HEK293T (cell line): ENCODE results near the gene CCDC92.

Experiments
- CTCF ChIA-PET: fragments of 350-600 bp; formaldehyde crosslinking; extraction: SDS; loops from one replicate; lab custom pipeline; 2021; ENCODE audit warnings: antibody characterized with exemption, inconsistent platforms; lab: Yijun Ruan, JAX
- POLR2A ChIA-PET: fragments of 350-600 bp; formaldehyde crosslinking; extraction: SDS; loops from one replicate; lab custom pipeline; 2020; ENCODE audit warnings: antibody characterized with exemption, inconsistent platforms; lab: Yijun Ruan, JAX
- DNase-seq: peaks from one replicate; pipeline ENCODE4 v3.0.0; 2012; ENCODE audit warnings: mixed read lengths; ENCODE audit errors: extremely low spot score
- ARNT ChIP-seq: fragments of 450-650 bp; IDR thresholded peaks from 2 replicates; pipeline ENCODE4 v1.6.1; 2017; ENCODE audit warnings: mild to moderate bottlenecking
- BHLHE40 ChIP-seq: fragments of 450-650 bp; IDR thresholded peaks from 2 replicates; pipeline ENCODE4 v1.6.1; 2016; ENCODE audit warnings: mild to moderate bottlenecking, moderate library complexity, borderline replicate concordance
- CTBP1 ChIP-seq: fragments of 450-650 bp; IDR thresholded peaks from 2 replicates; pipeline ENCODE4 v1.6.1; 2016; ENCODE audit warnings: borderline replicate concordance
- ELF4 ChIP-seq: fragments of 450-650 bp; IDR thresholded peaks from 2 replicates; pipeline ENCODE4 v1.6.1; 2017; ENCODE audit warnings: antibody characterized with exemption
- FOXA1 ChIP-seq: fragments of 450-650 bp; IDR thresholded peaks from 2 replicates; pipeline ENCODE4 v1.6.1; 2016; ENCODE audit warnings: mild to moderate bottlenecking
- FOXK2 ChIP-seq: fragments of 450-650 bp; IDR thresholded peaks from 2 replicates; pipeline ENCODE4 v1.6.1; 2016; ENCODE audit warnings: mild to moderate bottlenecking
- FOXM1 ChIP-seq: fragments of 450-650 bp; IDR thresholded peaks from 2 replicates; pipeline ENCODE4 v1.6.1; 2017; ENCODE audit warnings: mild to moderate bottlenecking, borderline replicate concordance
- HDGF ChIP-seq: fragments of 450-650 bp; IDR thresholded peaks from 2 replicates; pipeline ENCODE4 v1.6.1; 2017; ENCODE audit warnings: antibody characterized with exemption, borderline replicate concordance
- L3MBTL2 ChIP-seq: fragments of 450-650 bp; conservative IDR thresholded peaks from 2 replicates; pipeline ENCODE4 v1.6.1; 2016; ENCODE audit warnings: mild to moderate bottlenecking
- LEF1 ChIP-seq: fragments of 450-650 bp; IDR thresholded peaks from 2 replicates; pipeline ENCODE4 v1.6.1; 2017; ENCODE audit warnings: mild to moderate bottlenecking, borderline replicate concordance
- NFRKB ChIP-seq: fragments of 450-650 bp; IDR thresholded peaks from 2 replicates; pipeline ENCODE4 v1.6.1; 2016; ENCODE audit warnings: mild to moderate bottlenecking, moderate library complexity
- SP1 ChIP-seq: fragments of 450-650 bp; IDR thresholded peaks from 2 replicates; pipeline ENCODE4 v1.6.1; 2017
- SUZ12 ChIP-seq: fragments of 450-650 bp; IDR thresholded peaks from 2 replicates; pipeline ENCODE4 v1.6.1; 2016; ENCODE audit warnings: mild to moderate bottlenecking
- TARDBP ChIP-seq: fragments of 450-650 bp; IDR thresholded peaks from 2 replicates; pipeline ENCODE4 v1.6.1; 2016
- ZNF384 ChIP-seq: fragments of 450-650 bp; IDR thresholded peaks from 2 replicates; pipeline ENCODE4 v1.6.1; 2016
- TF ChIP-seq, protein P1 (sequence below): fragments of 450-650 bp; IDR thresholded peaks from 2 replicates; pipeline ENCODE4 v1.6.1; 2016

The CCDC92 gene

DNA sequence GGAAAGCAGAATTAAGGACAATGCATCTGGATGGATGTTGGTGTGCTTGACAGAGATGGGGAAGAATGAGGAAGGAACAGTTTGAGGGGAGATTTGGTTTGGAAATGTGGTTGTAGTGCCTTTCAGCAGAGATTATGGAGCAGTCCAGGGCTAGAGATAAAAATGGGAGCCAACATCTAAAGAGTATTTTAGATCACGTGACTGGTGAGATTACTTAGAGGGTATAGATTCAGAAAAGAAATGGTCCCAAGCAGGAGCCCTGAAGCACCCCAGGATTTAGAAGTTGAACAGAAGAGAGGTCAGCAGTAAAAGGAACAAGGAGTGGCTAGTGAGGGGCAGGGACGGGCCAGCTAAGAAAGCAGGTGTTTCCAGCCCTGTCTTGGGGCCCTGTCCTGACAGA lies 30.0 kb upstream of the CCDC92 start:
- CTCF ChIA-PET = no interaction called here
- TF ChIP-seq HDGF = no peak
- no peak for TF ChIP-seq ZNF384
- no peak for TF ChIP-seq SUZ12
- TF ChIP-seq BHLHE40 = no peak
- TF ChIP-seq ELF4 = no peak
- TF ChIP-seq ARNT = no peak
- TF ChIP-seq L3MBTL2 = no peak
- no peak for TF ChIP-seq FOXM1
- no peak for TF ChIP-seq SP1
- TF ChIP-seq CTBP1 = no peak
- TF ChIP-seq FOXA1 = no peak
- TF ChIP-seq LEF1 = no peak
- TF ChIP-seq, protein P1, sequence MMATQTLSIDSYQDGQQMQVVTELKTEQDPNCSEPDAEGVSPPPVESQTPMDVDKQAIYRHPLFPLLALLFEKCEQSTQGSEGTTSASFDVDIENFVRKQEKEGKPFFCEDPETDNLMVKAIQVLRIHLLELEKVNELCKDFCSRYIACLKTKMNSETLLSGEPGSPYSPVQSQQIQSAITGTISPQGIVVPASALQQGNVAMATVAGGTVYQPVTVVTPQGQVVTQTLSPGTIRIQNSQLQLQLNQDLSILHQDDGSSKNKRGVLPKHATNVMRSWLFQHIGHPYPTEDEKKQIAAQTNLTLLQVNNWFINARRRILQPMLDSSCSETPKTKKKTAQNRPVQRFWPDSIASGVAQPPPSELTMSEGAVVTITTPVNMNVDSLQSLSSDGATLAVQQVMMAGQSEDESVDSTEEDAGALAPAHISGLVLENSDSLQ = no peak
- POLR2A ChIA-PET = no interaction called here
- no peak for DNase-seq

DNA sequence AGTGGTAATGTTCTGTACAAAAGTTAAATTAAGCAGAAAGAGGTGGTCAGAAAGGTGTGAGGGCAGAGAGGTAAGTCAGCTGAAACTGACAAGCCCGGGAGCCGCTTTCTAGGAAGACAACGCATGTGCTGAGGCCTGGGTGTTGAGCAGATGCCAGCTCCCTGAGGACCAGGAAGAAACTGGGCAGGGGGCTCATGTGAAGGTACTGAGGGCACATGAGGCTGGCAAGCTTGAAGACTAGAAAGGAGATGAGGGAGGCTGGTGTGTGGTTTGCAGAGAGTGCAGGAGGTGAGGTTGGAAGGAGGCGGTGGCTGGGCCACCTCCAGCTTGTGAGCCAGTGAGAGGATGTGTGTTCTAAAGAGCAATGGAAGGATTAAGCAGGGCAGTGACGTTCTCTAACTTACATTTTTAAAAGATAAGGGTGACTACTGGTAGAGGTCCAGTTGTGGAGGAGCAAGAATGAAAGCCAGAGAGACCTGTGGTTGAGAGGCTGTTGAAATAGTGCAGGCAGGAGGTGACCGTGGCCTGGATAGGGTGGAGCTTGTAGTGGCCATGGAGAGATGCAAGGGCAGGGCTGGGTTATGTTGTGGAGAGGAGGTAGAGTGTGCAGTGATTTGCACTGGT lies 29.5 kb upstream of the CCDC92 start:
- DNase-seq = no peak
- ChIA-PET POLR2A (no interaction called here), CTCF (no interaction called here)
- no peak for TF ChIP-seq NFRKB
- no peak for TF ChIP-seq SP1
- no peak for TF ChIP-seq FOXA1
- TF ChIP-seq TARDBP = no peak
- TF ChIP-seq ARNT = no peak
- TF ChIP-seq LEF1 = no peak
- TF ChIP-seq FOXM1 = no peak

DNA sequence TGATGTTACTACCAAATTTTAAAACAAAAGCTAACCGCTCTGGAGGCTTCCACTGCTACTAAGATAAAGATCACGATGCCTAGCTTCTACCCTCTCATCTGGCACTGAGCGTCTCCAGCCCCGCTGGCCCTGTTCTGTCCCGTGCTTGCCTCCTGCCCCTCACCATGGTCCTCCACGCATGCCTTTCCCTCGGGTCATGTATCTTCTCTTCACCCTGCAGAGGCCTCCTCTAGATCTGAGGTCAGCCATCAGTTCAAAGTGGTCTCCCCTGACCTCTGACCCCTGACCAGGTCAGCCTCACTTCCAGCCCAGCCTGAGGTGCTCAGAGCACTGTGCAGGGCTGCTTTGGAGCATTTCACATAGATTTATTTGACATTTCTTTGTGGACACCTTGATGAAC lies 28.7 kb upstream of the CCDC92 start:
- no peak for DNase-seq
- CTCF ChIA-PET = interaction anchor here (0.5 kb wide), 1 partner anchor 140 kb away, joined by 3 read pairs; no protein-coding TSS in a partner anchor
- POLR2A ChIA-PET = no interaction called here
- TF ChIP-seq TARDBP (no peak), FOXM1 (no peak), ZNF384 (no peak), NFRKB (no peak), BHLHE40 (no peak), L3MBTL2 (no peak), ELF4 (no peak), CTBP1 (no peak), SUZ12 (no peak), HDGF (no peak), ARNT (no peak), SP1 (no peak), FOXA1 (no peak), FOXK2 (no peak), LEF1 (no peak)
- TF ChIP-seq, protein P1 = no peak

DNA sequence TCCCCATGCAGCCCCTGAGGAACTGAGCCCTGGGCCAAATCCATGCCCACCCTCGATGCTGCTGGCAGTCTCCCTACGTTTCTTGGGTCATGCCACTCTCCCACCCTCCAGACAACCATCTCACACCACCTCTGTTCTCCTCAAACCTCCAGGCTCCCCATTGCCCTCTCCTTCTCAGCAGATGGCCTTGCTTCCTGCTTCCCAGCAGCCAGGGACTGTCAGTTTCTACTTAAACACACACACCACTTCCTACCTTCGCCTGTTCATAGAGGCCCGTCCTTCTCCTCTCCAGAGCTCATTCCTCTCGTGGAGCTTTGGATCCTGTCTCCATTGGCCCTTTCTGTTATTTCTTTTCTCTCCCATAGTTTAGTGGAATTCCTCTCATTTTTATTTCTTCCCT lies 27.5 kb upstream of the CCDC92 start:
- TF ChIP-seq NFRKB (no peak), TARDBP (no peak), CTBP1 (no peak), FOXA1 (no peak), ARNT (no peak), SUZ12 (no peak), LEF1 (no peak)
- CTCF ChIA-PET = no interaction called here
- DNase-seq = no peak
- POLR2A ChIA-PET = no interaction called here

DNA sequence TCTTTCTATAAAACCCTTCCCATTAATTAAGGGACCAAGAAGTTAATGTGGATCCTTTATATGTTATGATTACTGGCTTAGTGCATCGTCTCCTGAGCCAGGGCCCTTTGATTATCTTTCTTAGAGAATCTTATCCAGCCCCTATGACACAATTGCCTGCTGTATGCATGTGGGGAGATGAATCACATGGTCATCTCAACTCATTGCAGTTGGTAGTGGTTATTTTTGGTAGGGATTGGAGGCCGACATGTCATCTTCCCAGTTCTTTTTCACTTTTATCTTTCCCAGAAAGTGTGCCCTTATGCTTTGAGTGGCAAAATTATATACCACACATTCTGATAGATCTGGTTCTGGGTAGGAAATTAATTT lies 26.3 kb upstream of the CCDC92 start:
- ChIA-PET CTCF (no interaction called here), POLR2A (no interaction called here)
- TF ChIP-seq L3MBTL2 = no peak
- no peak for TF ChIP-seq FOXA1
- TF ChIP-seq FOXM1 = no peak
- no peak for TF ChIP-seq CTBP1
- no peak for TF ChIP-seq SUZ12
- no peak for TF ChIP-seq NFRKB
- TF ChIP-seq, protein P1 = no peak
- TF ChIP-seq SP1 = no peak
- TF ChIP-seq ELF4 = no peak
- TF ChIP-seq ARNT = no peak
- TF ChIP-seq HDGF = no peak
- DNase-seq = no peak

DNA sequence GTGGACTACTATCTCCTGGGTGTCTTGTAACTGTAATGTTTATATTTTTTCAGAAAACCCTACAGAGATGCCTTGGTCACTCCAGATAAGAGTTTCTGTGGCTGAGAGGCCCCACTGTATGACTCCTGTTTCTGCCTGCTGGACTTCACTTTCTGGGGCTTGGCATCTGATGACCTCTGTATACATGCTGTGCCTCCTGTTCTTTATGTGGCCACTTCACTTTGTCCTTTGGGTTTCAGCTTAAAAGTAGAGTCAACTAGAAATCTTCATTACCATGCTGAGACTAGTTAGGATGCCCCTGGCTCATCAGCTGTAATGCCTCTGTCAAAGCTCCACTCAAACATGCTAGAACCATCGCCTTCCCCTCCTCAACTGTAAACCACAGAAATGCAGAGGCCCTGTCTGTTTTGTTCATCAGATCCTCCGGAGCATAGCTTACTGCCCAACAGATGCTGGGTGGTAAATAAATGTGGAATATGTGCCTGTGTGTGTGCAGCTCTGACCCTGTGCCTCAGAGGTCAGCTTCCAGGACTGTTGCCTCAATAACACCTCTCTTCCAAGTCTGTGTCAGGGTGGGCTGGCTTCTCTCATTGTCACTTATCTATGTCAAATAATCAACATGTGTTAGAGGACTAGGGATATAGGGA lies 25.8 kb upstream of the CCDC92 start:
- ChIA-PET CTCF (no interaction called here), POLR2A (no interaction called here)
- no peak for DNase-seq
- no peak for TF ChIP-seq HDGF

DNA sequence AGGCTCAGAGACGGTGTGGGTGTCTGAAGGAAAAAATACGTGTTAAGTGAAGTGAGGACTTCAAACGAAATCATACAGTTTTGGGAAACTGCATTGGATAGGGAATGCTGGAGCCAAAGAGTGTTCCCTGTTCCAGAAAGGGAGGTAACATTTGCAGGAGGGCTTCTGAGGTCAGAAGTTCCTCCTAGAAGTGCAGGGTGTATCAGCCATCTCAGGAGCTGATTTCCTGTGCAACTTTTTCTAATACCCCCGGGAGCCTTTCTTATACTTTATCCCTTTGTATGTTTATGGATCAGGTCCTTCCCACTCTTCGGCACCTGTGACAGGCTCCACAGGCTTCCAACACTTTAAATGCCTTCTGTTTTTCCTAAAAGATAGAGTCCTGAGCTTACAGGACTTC lies 25.3 kb upstream of the CCDC92 start:
- CTCF ChIA-PET = no interaction called here
- POLR2A ChIA-PET = no interaction called here
- TF ChIP-seq LEF1 = no peak
- no peak for TF ChIP-seq L3MBTL2
- no peak for TF ChIP-seq ELF4
- DNase-seq = no peak
